Stimulated activated CD8-positive, alpha-beta memory T cell treated with anti-CD3 and anti-CD28 coated beads, Interleukin-4, amount 100 ng/mL, for 4 hours (primary cell): ENCODE data around the gene AMOT.

Experiments used
- DNase-seq, 2 donors: peaks; one replicate each; pipeline ENCODE4 v3.0.0-alpha.2; 2020; ENCODE audit warnings: low read depth in 2 of 2, low spot score in 1 of 2

The AMOT gene

DNA sequence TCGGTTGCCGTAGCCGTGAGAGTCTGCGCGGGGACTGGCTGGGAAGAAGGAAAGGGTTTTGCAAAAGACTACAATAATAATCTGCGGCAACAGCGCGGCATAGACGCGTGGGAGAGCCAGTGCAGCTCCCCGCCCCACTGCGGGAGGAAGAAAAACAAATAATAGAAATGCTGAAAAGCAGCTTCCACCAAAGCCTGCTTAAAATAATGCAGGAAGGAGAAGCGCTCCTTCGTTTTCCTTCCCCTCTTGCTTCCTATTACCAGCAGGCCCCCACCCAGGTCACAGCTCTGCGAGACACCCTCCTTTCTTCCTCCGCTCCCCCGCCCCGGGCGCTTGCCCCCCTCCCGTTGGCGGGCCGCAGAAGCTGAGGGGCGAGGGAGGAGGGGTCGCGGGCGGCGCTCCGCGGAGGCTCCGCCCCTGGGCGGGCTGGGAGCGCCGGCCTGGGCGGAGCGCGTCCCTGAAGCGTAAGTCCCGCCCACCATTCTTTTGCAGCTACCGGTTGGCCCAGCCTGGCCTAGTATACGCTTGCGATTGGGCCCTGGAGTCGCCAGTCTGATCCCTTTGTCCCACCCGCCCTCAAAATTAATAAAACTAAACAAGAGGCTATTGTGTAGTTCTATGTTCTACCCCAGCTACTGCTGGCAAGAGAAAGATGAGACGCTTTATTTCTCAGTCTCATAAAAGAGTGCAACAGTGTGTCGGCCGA, 636 bp upstream of the AMOT start:
- DNase-seq = peak; percentile 19 to 56

- DNase-seq = no peak
Measured at GRCh38 chrX:112839856-112840255, 775 bp downstream of the AMOT start.

DNA sequence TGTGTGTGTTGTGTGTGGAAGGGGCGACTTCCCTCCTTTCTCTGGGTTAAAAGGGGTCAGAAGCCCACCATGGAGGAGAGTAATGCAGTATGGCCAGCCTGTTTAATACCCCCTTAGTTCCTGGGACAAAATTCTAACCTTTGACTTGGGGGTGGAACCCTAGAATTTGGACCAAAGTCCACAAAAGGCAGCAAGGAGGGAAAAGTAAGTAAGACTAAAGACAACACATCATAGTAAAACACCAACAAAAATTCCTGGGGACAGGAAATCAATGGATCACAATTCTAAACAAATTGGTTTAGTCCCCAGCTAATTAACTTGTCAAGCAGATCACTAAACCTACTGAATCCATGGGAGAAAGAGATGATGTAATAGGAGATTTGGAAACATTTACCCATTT, 3.1 kb downstream of the AMOT start:
- DNase-seq = no peak

GRCh38 chrX:112835019-112835418, 5.6 kb downstream of the AMOT start:
- no peak for DNase-seq

DNA sequence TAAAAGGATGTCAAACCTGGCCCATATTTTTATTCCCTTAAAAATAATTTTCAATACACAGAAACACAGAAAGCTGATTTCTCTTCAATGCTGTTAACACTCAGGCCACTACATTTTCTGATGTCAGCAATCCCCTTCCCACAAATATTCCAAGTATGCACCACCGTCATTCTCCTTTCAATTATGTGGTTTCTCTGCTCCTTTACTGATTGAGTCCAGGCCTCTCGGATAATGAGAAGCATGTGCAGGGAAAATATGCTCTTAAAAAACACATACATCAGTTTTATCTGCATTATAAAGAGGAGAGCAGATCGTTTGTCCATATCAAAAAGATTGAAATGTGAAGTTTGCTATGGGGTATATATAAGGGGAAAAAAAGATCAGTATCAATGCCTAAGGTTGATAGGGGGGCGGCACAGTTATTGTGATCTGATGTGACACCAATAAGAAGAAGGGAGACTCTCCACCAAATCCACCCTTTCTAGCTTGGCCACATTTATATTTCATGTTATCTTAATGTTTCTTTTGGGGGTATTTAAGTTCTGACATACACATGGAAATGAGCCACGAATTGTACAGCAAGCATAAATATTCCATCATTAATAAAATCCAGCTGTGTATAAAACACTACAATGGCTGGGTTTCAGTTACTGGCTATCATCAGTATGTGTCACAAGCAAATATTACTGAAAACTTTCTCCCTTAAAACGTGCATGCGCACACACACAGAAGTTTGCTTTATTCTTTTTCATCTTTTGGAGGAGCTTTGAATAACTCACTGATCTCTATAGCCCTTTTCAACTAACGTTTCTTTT, 6.4 kb downstream of the AMOT start:
- DNase-seq = no peak

GRCh38 chrX:112832481-112833095, 8.0 kb downstream of the AMOT start:
- DNase-seq = no peak

GRCh38 chrX:112830540-112830939, 10.1 kb downstream of the AMOT start:
- DNase-seq = no peak

GRCh38 chrX:112827292-112827903, 13.2 kb downstream of the AMOT start:
- no peak for DNase-seq

GRCh38 chrX:112826023-112826422, 14.6 kb downstream of the AMOT start:
- no peak for DNase-seq

DNA sequence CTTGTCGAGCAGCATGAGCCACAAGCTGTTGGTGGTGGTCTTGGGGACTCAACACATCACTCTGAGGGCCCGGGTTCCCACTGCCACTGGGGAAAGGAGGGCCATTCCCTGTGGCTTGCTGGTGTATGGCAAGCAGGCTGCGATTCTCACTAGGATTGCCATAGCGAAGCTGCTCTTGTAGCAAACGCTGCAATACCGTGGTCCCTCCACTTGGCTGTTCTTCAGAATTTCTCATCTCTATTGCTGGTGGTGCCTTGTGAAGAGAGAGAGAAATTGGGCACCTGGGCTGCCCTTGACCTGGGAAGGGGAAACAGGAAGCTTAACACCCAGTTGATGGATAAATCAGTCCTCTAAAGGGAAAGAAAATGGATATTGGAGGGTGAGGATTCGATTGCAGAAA, 17.7 kb downstream of the AMOT start:
- DNase-seq = no peak

DNA sequence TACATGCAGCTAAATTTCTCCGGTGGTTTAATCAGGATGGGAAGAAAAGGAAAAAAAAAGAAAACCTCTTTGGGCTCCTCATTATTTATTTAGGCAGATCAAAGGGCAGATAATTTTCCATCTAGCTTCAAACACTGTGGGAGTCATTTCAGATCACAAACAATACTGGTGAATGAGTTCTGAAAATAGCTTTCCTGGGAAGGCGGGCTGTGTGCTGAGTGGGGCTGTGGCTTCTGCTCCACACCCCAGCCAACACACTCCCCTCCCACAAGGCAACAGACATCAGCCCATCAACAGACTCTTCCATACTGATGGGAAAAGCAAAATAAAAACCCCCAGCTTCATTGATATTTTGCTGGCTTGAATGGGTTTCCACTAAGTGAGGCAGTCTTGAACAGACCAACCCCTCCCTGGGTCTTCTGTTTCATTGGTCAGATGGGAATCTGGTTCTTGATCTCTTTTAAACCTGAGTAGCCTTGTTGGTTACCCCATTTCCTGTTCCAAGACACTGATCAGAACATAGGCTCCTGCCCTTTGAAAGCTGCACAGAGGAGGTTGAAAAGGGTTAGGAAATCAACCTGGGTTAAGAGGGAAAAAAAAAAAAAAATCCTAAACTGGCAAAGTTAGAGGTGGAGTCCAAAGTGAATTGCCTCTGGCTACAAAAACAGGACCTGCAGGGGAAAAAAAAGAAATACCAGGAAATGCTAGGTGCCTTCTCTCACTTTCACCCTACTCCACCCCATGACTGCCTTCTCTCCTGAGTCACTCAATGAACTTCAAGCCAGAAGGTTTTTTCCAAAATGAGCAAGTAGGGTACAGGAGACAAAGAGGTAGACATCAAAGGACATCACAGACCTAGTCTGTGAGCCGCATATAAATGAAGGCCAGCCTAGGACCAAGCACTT, 20.0 kb downstream of the AMOT start:
- no peak for DNase-seq

GRCh38 chrX:112819813-112820212, 20.8 kb downstream of the AMOT start:
- DNase-seq = no peak

DNA sequence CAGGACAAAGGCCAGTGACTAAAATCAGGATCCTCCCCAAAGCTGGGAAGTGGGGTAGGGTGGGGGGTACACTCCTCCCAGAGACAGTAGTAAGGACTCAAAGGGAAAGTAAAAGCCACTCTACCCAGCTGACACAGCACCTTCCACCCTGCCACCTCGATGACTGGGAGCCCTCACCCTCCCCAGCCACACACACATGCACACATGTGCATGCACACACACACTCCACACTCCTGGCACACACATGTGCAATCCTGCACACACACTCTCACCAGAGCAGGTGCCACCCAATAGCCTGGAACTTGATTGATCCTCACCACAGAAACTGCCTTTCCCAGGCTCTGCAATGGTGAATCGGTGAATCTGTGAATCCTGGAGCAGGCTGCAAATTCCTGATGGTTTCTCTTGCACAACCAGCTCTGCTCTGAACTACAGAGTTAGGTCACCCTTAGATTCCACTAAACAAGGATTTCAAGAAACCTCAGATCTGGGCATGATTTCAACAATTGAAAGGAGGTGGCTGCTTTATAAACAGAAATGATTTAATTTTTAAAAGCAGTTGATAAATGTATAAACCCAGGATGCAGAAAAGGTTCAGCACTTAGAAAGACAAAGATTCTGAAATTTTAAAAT, 21.5 kb downstream of the AMOT start:
- DNase-seq = no peak

DNA sequence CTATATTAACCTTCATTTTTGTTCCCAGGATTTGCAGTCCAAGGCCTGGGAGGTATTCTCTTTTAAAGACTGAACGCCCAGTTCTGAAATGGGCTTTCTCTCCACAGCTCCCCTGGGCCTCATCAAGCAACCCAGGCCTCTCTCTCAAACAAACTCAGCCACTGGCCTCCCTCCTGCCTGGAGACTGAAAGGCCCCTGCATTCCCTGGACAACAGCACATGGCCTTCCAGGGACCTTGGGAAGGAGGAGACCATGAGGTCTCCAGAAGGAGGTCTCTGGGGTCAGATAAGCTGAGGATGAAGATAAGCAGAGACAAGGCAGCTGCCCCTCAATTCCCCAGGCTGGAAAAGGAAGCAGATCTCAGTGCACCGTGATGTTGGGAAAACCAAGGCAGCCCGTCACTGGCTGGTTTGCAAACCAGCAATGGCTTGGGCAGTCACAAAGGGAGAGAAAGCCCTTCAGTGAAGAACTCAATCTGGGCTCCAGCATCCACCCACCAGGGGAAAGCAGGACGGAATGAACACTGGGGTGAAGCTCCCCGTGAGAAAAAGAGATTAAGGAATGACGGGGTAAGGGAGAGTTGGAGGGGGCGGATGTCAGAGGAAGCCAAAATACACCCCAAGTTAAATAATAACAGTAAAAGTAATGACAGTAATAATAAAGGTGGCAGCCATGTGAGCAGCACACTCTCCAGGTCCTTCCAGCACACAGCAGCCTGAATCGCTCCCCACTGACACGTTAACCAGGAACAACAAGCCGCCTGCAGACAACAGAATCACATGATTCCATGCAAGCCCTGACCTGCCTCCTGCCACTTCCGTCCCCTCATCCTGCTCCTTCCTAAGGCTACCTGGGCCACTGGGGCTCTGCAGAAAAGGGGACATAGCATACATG, 22.3 kb downstream of the AMOT start:
- DNase-seq = no peak

- DNase-seq = no peak
Measured at GRCh38 chrX:112816908-112817307, 23.7 kb downstream of the AMOT start.

DNA sequence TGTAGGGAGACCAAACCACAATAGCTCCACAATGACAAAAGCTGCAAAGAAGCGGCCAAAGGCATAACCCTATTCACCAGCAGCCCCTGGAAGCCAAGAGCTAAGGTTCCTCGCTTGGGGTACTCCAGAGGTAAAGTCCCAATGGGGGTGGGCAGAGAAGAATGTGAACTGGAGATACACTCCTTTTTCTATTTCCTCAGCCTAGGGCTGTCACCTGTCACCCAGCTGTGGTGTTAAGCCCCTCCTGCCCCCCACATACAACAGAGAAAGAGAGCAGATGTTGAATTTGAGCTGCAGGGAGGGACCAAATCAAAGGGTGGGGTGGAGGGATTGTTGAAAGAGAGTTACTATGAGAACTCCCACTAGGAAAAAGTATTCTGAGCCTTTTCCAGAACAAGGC, 26.1 kb downstream of the AMOT start:
- DNase-seq = no peak

GRCh38 chrX:112812741-112813140, 27.9 kb downstream of the AMOT start:
- DNase-seq = no peak

- DNase-seq = no peak
Measured at GRCh38 chrX:112808651-112809195, 31.9 kb downstream of the AMOT start.

DNA sequence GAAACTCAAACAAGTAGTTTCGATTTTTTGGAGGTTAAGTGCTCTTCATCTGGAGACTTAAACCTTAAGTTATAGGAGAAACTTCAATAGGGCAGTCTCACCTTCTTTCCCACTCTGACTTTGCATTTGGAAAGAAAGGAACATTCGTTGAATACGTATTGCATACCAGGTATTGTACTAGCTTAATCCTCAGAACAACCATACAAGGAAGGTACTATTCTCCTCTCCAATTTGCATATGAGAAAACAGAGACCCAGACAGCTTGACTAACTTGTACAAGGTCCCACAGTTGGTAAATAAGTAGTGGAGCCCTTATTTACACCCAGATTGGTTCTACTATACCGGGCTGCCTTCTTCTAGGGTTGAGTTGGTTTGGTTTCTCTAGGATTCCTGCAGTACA, 32.6 kb downstream of the AMOT start:
- no peak for DNase-seq
